GM19099 (cell line): ENCODE data around the gene ZDHHC18.

Experiments
- POLR2A ChIP-seq: IDR thresholded peaks from 3 replicates; pipeline ENCODE4 v1.6.1; 2011; ENCODE audit warnings: low read depth; ENCODE audit not compliant: insufficient read length; ENCODE audit errors: extremely low read depth

Gene ZDHHC18, protein sequence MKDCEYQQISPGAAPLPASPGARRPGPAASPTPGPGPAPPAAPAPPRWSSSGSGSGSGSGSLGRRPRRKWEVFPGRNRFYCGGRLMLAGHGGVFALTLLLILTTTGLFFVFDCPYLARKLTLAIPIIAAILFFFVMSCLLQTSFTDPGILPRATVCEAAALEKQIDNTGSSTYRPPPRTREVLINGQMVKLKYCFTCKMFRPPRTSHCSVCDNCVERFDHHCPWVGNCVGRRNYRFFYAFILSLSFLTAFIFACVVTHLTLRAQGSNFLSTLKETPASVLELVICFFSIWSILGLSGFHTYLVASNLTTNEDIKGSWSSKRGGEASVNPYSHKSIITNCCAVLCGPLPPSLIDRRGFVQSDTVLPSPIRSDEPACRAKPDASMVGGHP

DNA sequence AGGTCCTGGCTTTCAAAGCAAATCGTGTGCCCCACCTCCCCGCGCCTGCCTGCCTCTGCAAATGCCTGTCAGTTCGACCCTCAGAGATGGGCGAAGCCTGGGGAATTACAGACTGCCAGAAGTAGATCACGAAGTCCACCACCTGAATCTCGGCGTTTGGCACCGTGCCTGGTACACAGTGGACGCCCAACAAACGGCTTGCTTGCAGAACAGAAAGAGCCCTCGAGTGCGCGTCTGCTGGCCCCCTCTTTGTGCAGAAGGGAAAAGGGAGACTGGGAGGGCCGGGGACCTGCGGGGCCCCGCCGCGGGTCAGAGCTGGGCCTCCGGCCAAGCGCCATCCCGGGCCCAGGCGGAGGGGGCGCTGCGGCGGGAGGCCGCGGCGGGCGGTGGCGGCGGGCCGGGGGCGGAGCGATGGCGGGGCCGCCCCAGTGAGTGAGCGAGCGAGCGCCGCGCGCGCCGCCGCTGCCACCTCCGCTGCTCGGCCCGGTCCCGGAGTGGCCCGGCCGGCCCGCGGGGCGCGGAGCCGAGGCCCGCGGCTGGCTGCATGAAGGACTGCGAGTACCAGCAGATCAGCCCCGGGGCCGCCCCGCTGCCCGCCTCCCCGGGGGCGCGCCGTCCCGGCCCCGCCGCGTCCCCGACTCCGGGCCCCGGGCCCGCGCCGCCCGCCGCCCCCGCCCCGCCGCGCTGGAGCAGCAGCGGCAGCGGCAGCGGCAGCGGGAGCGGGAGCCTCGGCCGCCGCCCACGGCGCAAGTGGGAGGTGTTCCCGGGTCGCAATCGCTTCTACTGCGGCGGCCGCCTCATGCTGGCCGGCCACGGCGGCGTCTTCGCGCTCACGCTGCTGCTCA lies at the start of gene ZDHHC18:
ZDHHC18 (plus strand) TSS at position 428 of the 845 bp plus-strand sequence; CDS start at position 545, 117 bp downstream.
- peak; percentile 85 for TF ChIP-seq POLR2A

DNA sequence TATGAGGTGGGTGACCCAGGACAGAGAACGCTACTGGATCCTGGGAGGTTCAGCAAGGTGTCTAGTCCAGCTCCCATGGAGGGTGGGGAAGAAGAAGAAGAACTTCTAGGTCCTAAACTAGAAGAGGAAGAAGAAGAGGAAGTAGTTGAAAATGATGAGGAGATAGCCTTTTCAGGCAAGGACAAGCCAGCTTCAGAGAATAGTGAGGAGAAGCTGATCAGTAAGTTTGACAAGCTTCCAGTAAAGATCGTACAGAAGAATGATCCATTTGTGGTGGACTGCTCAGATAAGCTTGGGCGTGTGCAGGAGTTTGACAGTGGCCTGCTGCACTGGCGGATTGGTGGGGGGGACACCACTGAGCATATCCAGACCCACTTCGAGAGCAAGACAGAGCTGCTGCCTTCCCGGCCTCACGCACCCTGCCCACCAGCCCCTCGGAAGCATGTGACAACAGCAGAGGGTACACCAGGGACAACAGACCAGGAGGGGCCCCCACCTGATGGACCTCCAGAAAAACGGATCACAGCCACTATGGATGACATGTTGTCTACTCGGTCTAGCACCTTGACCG lies 47.3 kb upstream of the ZDHHC18 start:
- no peak for TF ChIP-seq POLR2A

DNA sequence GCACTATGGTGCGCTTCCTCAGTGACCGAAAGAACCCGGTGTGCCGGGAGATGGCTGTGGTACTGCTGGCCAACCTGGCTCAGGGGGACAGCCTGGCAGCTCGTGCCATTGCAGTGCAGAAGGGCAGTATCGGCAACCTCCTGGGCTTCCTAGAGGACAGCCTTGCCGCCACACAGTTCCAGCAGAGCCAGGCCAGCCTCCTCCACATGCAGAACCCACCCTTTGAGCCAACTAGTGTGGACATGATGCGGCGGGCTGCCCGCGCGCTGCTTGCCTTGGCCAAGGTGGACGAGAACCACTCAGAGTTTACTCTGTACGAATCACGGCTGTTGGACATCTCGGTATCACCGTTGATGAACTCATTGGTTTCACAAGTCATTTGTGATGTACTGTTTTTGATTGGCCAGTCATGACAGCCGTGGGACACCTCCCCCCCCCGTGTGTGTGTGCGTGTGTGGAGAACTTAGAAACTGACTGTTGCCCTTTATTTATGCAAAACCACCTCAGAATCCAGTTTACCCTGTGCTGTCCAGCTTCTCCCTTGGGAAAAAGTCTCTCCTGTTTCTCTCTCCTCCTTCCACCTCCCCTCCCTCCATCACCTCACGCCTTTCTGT lies 46.0 kb upstream of the ZDHHC18 start:
- TF ChIP-seq POLR2A: no peak

DNA sequence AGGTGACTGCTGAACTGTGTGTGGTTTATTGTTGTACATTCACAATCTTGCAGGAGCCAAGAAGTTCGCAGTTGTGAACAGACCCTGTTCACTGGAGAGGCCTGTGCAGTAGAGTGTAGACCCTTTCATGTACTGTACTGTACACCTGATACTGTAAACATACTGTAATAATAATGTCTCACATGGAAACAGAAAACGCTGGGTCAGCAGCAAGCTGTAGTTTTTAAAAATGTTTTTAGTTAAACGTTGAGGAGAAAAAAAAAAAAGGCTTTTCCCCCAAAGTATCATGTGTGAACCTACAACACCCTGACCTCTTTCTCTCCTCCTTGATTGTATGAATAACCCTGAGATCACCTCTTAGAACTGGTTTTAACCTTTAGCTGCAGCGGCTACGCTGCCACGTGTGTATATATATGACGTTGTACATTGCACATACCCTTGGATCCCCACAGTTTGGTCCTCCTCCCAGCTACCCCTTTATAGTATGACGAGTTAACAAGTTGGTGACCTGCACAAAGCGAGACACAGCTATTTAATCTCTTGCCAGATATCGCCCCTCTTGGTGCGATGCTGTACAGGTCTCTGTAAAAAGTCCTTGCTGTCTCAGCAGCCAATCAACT lies 45.2 kb upstream of the ZDHHC18 start:
- TF ChIP-seq POLR2A: no peak

DNA sequence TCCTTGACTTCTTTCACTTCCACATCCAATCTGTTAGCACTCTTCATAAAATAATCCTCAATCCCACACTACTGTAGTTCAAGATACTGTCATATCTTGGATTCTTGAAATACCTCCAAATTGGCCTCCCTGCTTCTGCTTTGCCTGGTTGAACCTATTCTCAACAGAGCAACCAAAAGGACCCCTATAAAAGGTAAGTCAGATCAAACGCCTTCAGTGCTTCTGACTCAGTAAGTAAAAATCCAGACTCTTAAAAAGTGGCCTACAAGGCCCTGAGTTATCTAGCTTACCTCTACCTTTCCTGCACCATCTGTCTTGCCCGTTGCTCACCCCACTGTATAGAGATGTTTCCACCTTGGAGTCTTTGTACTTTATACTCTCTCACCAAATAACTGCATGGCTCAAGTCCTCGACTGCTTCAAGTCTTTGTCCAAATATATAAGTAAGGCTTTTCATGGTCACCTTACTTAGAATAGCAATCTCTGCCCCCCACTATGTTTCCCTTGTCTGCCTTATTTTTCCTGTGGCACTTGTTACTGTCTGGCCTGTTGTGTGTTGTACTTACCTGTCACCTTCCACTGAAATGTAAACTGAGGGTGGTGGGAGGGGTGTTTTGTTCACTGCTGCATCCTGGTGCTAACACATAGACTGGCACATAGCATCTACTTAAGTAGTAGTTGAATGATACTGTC lies 43.8 kb upstream of the ZDHHC18 start:
- TF ChIP-seq POLR2A: peak; percentile 5

DNA sequence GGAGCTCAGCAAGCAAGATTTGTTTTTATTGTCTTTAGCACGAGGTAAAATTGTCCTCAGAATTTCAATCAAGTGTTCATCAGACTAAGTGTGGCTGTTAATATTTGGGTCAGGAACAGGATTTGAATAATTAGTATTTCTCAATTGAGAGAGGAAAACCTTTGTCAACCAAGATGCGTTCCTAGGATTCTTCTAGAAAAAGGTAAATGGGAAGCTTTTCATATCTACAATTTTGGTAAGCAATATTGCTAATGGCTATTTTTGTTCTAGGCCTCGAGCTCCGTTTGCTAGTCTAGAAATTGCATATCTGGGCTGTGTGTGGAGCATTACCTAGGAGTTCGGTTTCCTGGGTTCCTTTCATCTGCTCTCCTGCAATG lies 42.9 kb upstream of the ZDHHC18 start:
- TF ChIP-seq POLR2A: no peak

DNA sequence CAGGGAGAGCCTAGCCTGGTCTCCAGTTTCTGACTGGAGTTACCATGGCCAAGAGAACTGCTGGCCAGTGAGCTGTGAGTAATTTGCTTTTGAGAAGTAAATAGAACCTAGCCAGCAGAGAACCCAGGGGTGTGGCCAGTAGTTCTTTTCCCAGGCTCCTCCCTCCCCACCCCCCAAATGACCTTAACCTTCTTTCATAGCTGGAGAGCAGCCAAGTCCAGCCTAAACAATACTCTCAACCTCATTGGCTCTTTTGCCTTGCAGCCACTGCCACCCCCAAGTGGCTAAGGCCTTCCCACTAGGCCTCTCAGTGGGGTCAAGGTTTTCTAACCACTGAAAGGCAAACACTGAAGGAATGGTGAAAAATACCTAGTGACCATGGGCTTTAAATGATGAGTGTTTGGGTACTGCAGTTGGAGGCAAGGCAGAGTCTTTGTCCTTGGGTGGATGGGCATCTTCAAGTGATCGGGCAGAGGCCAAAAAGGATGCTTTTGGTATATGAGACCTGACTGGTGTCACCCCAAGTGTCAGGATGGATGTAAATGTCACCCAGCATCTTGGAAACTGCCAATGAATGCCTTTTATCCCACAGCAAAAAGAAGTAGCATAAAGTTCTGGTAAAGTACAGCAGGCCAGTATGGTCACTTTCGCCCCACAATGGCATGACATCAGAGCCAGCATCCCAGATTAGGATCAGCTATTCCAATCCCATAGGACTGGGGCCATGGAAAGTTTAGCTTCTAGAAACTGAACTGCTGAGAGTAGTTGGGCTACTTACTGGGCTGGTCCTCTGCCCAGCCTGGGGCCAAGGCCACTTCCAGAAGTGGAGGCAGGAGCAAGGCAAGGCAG lies 42.2 kb upstream of the ZDHHC18 start:
- peak; percentile 4 for TF ChIP-seq POLR2A

DNA sequence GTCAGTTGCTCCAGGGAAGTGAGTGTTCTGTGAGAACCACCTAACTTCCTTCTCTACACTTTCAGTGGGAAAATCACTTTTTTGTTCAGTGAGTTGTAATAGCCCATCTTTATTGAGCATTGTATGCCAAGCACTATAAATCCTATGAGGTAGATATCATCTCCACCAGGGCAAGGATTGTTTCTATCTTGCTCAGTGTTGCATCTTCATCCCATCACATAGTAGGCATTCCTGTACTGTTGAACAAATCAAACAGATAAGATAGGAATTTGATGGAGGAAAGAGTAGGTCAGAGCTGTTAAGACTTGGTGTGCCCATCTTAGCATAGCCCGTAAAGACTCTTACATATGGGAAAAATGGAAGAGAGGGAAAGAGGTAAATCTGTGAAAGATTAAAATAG lies 41.6 kb upstream of the ZDHHC18 start:
- TF ChIP-seq POLR2A: no peak

DNA sequence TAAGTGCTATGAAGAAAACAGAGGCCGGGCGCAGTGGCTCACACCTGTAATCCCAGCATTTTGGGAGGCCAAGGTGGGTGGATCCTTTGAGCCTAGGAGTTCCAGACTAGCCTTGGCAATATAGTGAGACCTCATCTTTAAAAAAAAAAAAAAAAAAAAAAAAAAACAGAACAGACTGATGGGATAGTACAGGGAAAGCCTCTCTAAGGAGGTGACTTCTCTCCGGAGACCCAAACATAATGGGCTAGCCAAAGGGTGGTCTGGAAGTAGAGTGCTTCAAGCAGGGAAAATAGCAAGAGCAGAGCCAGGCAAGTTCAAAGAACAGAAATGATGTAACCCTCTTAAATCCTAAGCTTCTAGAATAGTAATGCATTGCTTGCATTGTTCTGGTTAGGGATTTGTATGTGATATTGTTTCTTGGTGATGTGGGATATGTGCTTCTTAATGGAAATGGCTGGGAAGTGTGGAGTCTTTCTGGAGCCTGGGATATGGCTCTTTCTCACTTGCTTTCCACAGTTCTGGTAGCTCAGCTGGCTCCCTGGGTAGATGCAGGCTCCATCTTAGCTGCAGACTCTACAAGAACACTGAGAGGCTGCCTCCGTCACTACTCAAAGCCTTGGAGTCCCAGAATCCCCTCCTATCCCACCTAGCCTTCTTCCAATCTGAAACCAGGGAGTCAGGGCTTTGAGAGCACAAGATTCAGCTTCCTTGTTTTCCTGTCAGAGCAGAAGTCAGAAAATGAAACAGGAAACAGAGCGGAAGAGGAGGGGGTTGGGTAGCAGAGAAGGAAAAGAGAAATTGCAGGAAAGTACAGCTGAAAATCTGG lies 40.7 kb upstream of the ZDHHC18 start:
- no peak for TF ChIP-seq POLR2A

DNA sequence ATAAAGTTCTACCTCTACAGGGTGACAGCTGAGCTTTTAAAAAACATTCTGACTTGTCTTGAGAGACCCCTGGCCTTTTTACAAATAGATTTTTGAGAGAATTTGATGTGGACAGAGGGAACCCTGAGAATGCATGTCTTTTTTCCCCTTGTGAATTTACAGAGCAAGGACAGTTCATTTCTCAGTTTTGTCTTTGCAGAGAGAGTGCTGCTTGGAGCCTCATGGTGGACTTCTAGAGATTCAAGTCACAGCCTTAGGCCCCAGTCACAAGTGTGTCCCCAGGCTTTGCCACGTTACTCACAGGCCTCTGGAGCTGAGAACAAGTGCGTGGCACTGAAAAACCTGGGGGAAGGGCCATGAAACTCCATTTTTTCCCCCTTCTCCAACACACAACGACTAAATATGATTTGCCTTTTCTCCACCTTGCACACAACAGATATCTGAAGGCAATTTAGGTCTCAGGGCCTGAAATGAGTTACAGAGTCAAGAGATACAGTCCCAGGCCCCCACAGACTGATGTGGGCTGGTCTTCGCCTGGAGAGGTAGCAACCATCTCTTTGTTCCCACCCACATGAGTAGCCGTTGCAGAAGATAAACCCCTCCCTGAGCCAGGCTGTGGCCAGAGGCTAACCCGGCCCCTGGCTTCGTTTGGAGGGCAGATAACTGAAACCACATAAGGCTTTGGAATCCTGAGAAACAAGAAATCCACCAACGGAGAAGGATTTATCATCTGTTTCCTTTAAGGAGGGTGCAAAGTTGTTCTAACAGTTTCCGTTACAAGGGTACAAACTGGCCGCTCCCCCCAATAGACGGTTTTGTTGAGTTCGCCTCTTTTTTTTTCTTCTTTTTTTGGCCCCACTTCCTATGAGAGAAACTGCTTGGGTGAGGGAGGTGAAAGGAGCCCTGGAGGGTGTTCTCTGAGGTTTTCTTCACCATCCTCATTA lies 39.8 kb upstream of the ZDHHC18 start:
- TF ChIP-seq POLR2A: no peak

DNA sequence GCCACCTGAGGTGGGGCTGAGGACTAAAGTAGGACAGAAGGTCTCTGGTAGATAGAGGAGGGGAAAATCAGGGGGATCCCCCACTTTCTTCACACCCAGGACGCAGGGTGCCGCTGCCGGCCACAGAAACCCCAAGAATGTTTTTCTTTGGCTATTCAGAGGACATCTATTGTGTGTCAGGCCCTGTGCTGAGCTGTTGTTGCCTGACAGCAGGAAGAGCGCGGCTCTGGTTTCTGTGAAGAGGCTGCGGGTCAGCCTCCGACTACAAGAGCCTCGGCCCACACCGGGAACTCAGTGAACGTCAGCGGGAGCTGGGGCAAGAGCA lies 39.1 kb upstream of the ZDHHC18 start:
- no peak for TF ChIP-seq POLR2A
